PC-3 (cell line): Measurements from ENCODE around the gene KISS1R. TPM values are rescaled to one million over a fixed set of nuclear protein-coding genes. Genes with fewer than 3 reads are reported as not detected.

ENCODE experiments used
- ATAC-seq: fragments of 200-7000 bp; cut with Tn5 transposase; 2 replicates; pipeline ENCODE4 v1.9.1; 2020; ENCODE audit warnings: mild to moderate bottlenecking, moderate library complexity
- BruUV-seq: library from RNA; stranded (reverse); fragments of 400-500 nt; replicated peaks from 2 replicates; lab custom pipeline; 2021; lab: Mats Ljungman, UMichigan
- CTCF ChIA-PET: fragments of 300-600 bp; sonication (Branson Sonifier 250); formaldehyde crosslinking; loops from one replicate; lab custom pipeline; 2022; ENCODE audit warnings: antibody characterized with exemption; lab: Charles Lee
- POLR2A ChIA-PET: fragments of 300-600 bp; sonication (Branson Sonifier 250); formaldehyde crosslinking; loops from one replicate; lab custom pipeline; 2022; ENCODE audit warnings: antibody characterized with exemption; ENCODE audit not compliant: unreplicated experiment; lab: Charles Lee
- DNase-seq: peaks from one replicate; pipeline ENCODE4 v3.0.0-alpha.2; 2015
- H2AFZ ChIP-seq: fragments of 300-600 bp; sonication (generic); 2 replicates; pipeline ENCODE4 v1.6.0; 2016; ENCODE audit warnings: antibody characterized with exemption, low read length
- H3F3A ChIP-seq: fragments of 300-600 bp; sonication (generic); one replicate; pipeline ENCODE4 v1.6.0; 2017; ENCODE audit warnings: antibody characterized with exemption, low read length, control low read depth, mild to moderate bottlenecking; ENCODE audit not compliant: unreplicated experiment
- H3K27ac ChIP-seq: fragments of 300-600 bp; sonication (generic); 2 replicates; pipeline ENCODE4 v1.5.1; 2016; ENCODE audit warnings: mild to moderate bottlenecking, low read length
- H3K27me3 ChIP-seq: fragments of 300-600 bp; sonication (generic); 2 replicates; pipeline ENCODE4 v1.6.1; 2016; ENCODE audit warnings: low read length, mixed read lengths
- H3K36me3 ChIP-seq: fragments of 300-600 bp; sonication (generic); 2 replicates; pipeline ENCODE4 v1.6.1; 2016; ENCODE audit warnings: low read depth, mixed run types, low read length, mixed read lengths
- H3K4me1 ChIP-seq: fragments of 300-600 bp; sonication (generic); 2 replicates; pipeline ENCODE4 v1.5.1; 2016; ENCODE audit warnings: low read length; ENCODE audit not compliant: insufficient read depth
- H3K4me2 ChIP-seq: fragments of 300-600 bp; sonication (generic); 2 replicates; pipeline ENCODE4 v1.6.0; 2016; ENCODE audit warnings: low read length
- H3K4me3 ChIP-seq: fragments of 300-600 bp; sonication (generic); 2 replicates; pipeline ENCODE4 v1.5.1; 2016; ENCODE audit warnings: mild to moderate bottlenecking, low read length, mixed read lengths
- H3K79me2 ChIP-seq: fragments of 300-600 bp; sonication (generic); 2 replicates; pipeline ENCODE4 v1.6.1; 2017; ENCODE audit warnings: low read length, mixed read lengths
- H3K9ac ChIP-seq: fragments of 300-600 bp; sonication (generic); 2 replicates; pipeline ENCODE4 v1.6.0; 2016; ENCODE audit warnings: mild to moderate bottlenecking, low read length
- H3K9me2 ChIP-seq: fragments of 300-600 bp; sonication (generic); replicated peaks from 2 replicates; pipeline ENCODE4 v1.6.1; 2016; ENCODE audit warnings: mixed run types, low read length, mixed read lengths
- H3K9me3 ChIP-seq: fragments of 300-600 bp; sonication (generic); 2 replicates; pipeline ENCODE4 v1.6.1; 2016; ENCODE audit warnings: low read length, mixed read lengths
- H4K20me1 ChIP-seq: fragments of 300-600 bp; sonication (generic); 2 replicates; pipeline ENCODE4 v1.6.1; 2016; ENCODE audit warnings: low read length, mixed read lengths
- EZH2 ChIP-seq: fragments of 300-600 bp; sonication (generic); IDR thresholded peaks from one replicate; pipeline ENCODE4 v1.6.1; 2017; ENCODE audit warnings: antibody characterized with exemption, mild to moderate bottlenecking, low read length; ENCODE audit not compliant: unreplicated experiment
- EZH2phosphoT487 ChIP-seq: fragments of 300-600 bp; sonication (generic); IDR thresholded peaks from 2 replicates; pipeline ENCODE4 v1.6.1; 2018; ENCODE audit warnings: mild to moderate bottlenecking, antibody characterized with exemption, low read length, borderline replicate concordance
- intact Hi-C: fragments of 100-400 bp; cut with micrococcal nuclease; formaldehyde crosslinking; loops from 2 replicates; pipeline ENCODE4 v1.9.0; 2023
- total RNA-seq: library from RNA; depleted of rRNA; stranded (reverse); fragments of >200 nt; gene quantifications from 2 replicates; pipeline ENCODE4 v1.2.3, GENCODE V29; 2014
- TF ChIP-seq, protein P1 (sequence below): fragments of 300-600 bp; sonication (generic); conservative IDR thresholded peaks from 2 replicates; pipeline ENCODE4 v1.5.1; 2017; ENCODE audit warnings: antibody characterized with exemption, low read depth, mild to moderate bottlenecking, low read length

The KISS1R gene
- total RNA-seq, 1 experiment from 2014 or later = 3.9 TPM

- BruUV-seq = no TSS peak
- H2AFZ ChIP-seq = no peak overlapping the region
- no peak overlapping the region for H3K9ac ChIP-seq
- DNase-seq = no peak
- intact Hi-C loops = no loop called here
- no peaks in the 10 kb centered on the region for H3K9me2 ChIP-seq
- H3K9me3 ChIP-seq = no peaks in the 10 kb centered on the region
- H3K4me3 ChIP-seq = no peak overlapping the region
- no peak overlapping the region for H3K4me2 ChIP-seq
- ChIA-PET POLR2A (no interaction called here), CTCF (no interaction called here)
- H3K79me2 ChIP-seq = peaks cover 4% of the 10 kb centered on the region; the same call in 1 of the 2 replicates
- H4K20me1 ChIP-seq = no peaks in the 10 kb centered on the region
- peaks cover 13% of the 10 kb centered on the region; the same call in 1 of the 2 replicates for H3K4me1 ChIP-seq
- no peaks in the 10 kb centered on the region for H3F3A ChIP-seq
- TF ChIP-seq EZH2 (no peak), EZH2phosphoT487 (no peak)
- TF ChIP-seq, protein P1, sequence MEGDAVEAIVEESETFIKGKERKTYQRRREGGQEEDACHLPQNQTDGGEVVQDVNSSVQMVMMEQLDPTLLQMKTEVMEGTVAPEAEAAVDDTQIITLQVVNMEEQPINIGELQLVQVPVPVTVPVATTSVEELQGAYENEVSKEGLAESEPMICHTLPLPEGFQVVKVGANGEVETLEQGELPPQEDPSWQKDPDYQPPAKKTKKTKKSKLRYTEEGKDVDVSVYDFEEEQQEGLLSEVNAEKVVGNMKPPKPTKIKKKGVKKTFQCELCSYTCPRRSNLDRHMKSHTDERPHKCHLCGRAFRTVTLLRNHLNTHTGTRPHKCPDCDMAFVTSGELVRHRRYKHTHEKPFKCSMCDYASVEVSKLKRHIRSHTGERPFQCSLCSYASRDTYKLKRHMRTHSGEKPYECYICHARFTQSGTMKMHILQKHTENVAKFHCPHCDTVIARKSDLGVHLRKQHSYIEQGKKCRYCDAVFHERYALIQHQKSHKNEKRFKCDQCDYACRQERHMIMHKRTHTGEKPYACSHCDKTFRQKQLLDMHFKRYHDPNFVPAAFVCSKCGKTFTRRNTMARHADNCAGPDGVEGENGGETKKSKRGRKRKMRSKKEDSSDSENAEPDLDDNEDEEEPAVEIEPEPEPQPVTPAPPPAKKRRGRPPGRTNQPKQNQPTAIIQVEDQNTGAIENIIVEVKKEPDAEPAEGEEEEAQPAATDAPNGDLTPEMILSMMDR = no peak
- no peak for ATAC-seq
- H3K27ac ChIP-seq = no peak overlapping the region
- no peaks in the 10 kb centered on the region for H3K36me3 ChIP-seq
- no peaks in the 10 kb centered on the region for H3K27me3 ChIP-seq
Measured at GRCh38 chr19:945401-946252, 28.5 kb downstream of the KISS1R start.

DNA sequence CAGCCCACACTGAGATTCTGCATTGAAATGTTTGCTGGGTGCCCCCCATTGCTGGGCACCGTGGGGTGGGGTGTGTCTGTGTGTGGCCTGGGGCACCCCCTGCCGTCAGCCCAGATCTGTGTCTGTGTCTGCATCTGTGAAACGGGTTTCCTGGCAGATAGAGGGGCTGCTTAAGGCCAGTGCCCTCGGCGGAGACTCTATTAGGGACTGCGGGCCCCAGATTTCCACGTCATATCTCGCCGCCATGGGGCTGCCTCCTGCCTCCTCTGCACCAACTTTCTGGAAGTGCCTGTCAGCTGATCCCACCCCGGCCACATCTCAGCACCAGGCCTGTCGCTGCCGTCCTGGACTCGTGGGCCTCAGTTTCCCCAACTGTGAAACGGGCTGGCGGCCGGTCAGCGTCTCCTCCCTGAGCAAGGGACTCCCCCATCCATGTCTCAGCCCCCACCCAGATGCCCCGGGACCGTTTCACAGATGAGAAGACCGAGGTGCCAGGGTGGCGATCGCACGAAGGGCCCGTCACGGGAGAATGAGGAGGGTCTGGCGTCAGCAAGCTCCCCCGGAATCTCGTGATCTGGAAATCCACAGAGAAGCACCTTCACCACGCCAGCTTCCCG is 30.1 kb downstream of the KISS1R start:
- Histone ChIP-seq H3K4me3 (no peak overlapping the region), H3K27ac (no peak overlapping the region), H3F3A (no peaks in the 10 kb centered on the region), H3K4me2 (no peak overlapping the region), H3K4me1 (no peaks in the 10 kb centered on the region; the same call in 1 of the 2 replicates), H3K79me2 (peaks cover 4% of the 10 kb centered on the region; the same call in 1 of the 2 replicates), H3K9me3 (no peaks in the 10 kb centered on the region), H4K20me1 (no peaks in the 10 kb centered on the region), H3K9ac (no peak overlapping the region), H3K27me3 (no peaks in the 10 kb centered on the region), H3K36me3 (no peaks in the 10 kb centered on the region), H2AFZ (no peak overlapping the region), H3K9me2 (no peaks in the 10 kb centered on the region)
- no TSS peak for BruUV-seq
- DNase-seq (no peak), ATAC-seq (no peak)
- CTCF ChIA-PET = no interaction called here
- TF ChIP-seq, protein P1 = no peak
- TF ChIP-seq EZH2phosphoT487 = no peak
- POLR2A ChIA-PET = no interaction called here
- intact Hi-C loops = no loop called here
